CD4-positive, alpha-beta T cell treated with Interleukin-4 for 1 hour (primary cell): Measurements from ENCODE around the gene ZFAND2B.

ENCODE experiments used
- DNase-seq, 2 donors: peaks; one replicate each; pipeline ENCODE4 v3.0.0-alpha.2; 2020 to 2022

The ZFAND2B gene

GRCh38 chr2:219205165-219205538, 1.4 kb upstream of the ZFAND2B start:
- no peak for DNase-seq

GRCh38 chr2:219205981-219206327, 628 bp upstream of the ZFAND2B start:
- DNase-seq: no peak

- no peak for DNase-seq
Measured at GRCh38 chr2:219207134-219207883, 727 bp downstream of the ZFAND2B start.

- no peak for DNase-seq
Measured at GRCh38 chr2:219207884-219208740, 1.5 kb downstream of the ZFAND2B start.

- DNase-seq: no peak
Measured at GRCh38 chr2:219209236-219210195, 2.9 kb downstream of the ZFAND2B start.

GRCh38 chr2:219210196-219210885, 3.8 kb downstream of the ZFAND2B start:
- DNase-seq: no peak

- no peak for DNase-seq
Measured at GRCh38 chr2:219210886-219211362, 4.3 kb downstream of the ZFAND2B start.

- no peak for DNase-seq
Measured at GRCh38 chr2:219213026-219213415, 6.4 kb downstream of the ZFAND2B start.

GRCh38 chr2:219213486-219214071, 7.0 kb downstream of the ZFAND2B start:
- DNase-seq: no peak

- no peak for DNase-seq
Measured at GRCh38 chr2:219214141-219214540, 7.6 kb downstream of the ZFAND2B start.

GRCh38 chr2:219214786-219215185, 8.2 kb downstream of the ZFAND2B start:
- no peak for DNase-seq

GRCh38 chr2:219215871-219216534, 9.4 kb downstream of the ZFAND2B start:
- no peak for DNase-seq

- no peak for DNase-seq
Measured at GRCh38 chr2:219216535-219216915, 9.9 kb downstream of the ZFAND2B start.

- no peak for DNase-seq
Measured at GRCh38 chr2:219218217-219218731, 11.7 kb downstream of the ZFAND2B start.

GRCh38 chr2:219218732-219219701, 12.4 kb downstream of the ZFAND2B start, which contains the start of gene ABCB6:
Gene ABCB6 (minus strand): TSS chr2:219218958. CDS start chr2:219218673, 285 bp downstream.
- peak; percentile 90 for DNase-seq

GRCh38 chr2:219219784-219220532, 13.4 kb downstream of the ZFAND2B start:
- DNase-seq: no peak

GRCh38 chr2:219220652-219221402, 14.2 kb downstream of the ZFAND2B start:
- DNase-seq: no peak

- no peak for DNase-seq
Measured at GRCh38 chr2:219221957-219222518, 15.5 kb downstream of the ZFAND2B start.
